Renal pelvis (tissue), 4 donors: ENCODE measurements around the gene SEMA5B. TPM values are rescaled to one million over a fixed set of nuclear protein-coding genes. Genes with fewer than 3 reads are reported as not detected.

Source experiments
- DNase-seq: peaks from one replicate; pipeline ENCODE4 v3.0.0-alpha.2; 2013
- polyA plus RNA-seq, 3 donors: library from polyadenylated mRNA; unstranded; fragments of 120-200 nt; gene quantifications; one replicate each; pipeline ENCODE4 v1.2.1, GENCODE V29; 2013; ENCODE audit not compliant: insufficient read length in 3 of 3

Gene SEMA5B
- polyA plus RNA-seq, 3 donors = 25.2 to 30.7 (median 28.6) TPM

- no peak for DNase-seq
Measured at GRCh38 chr3:122927726-122928125, 99.8 kb downstream of the SEMA5B start.

- no peak for DNase-seq
Measured at GRCh38 chr3:122926811-122927210, 100.8 kb downstream of the SEMA5B start.

GRCh38 chr3:122926322-122926721 lies 101.2 kb downstream of the SEMA5B start:
- DNase-seq = no peak

GRCh38 chr3:122925756-122926155 lies 101.8 kb downstream of the SEMA5B start:
- DNase-seq = no peak

GRCh38 chr3:122924056-122924455 lies 103.5 kb downstream of the SEMA5B start:
- DNase-seq = no peak

GRCh38 chr3:122923611-122924010 lies 104.0 kb downstream of the SEMA5B start:
- no peak for DNase-seq

- DNase-seq = no peak
Measured at GRCh38 chr3:122921791-122922651, 105.5 kb downstream of the SEMA5B start.

GRCh38 chr3:122920986-122921385 lies 106.6 kb downstream of the SEMA5B start:
- DNase-seq = no peak

- DNase-seq = no peak
Measured at GRCh38 chr3:122919291-122919610, 108.3 kb downstream of the SEMA5B start.

GRCh38 chr3:122918576-122919290 lies 108.8 kb downstream of the SEMA5B start:
- no peak for DNase-seq

- DNase-seq = no peak
Measured at GRCh38 chr3:122917412-122917811, 110.2 kb downstream of the SEMA5B start.

GRCh38 chr3:122916580-122916979 lies 111.0 kb downstream of the SEMA5B start:
- no peak for DNase-seq

- no peak for DNase-seq
Measured at GRCh38 chr3:122916084-122916483, 111.5 kb downstream of the SEMA5B start.

- DNase-seq = no peak
Measured at GRCh38 chr3:122915300-122916055, 112.1 kb downstream of the SEMA5B start.

GRCh38 chr3:122913539-122914100 lies 113.9 kb downstream of the SEMA5B start:
- no peak for DNase-seq

- no peak for DNase-seq
Measured at GRCh38 chr3:122912772-122913538, 114.6 kb downstream of the SEMA5B start.

GRCh38 chr3:122911901-122912300 lies 115.7 kb downstream of the SEMA5B start:
- no peak for DNase-seq

GRCh38 chr3:122908251-122908650 lies 119.3 kb downstream of the SEMA5B start:
- no peak for DNase-seq

GRCh38 chr3:122907471-122907870 lies 120.1 kb downstream of the SEMA5B start:
- no peak for DNase-seq

GRCh38 chr3:122903171-122903570 lies 124.4 kb downstream of the SEMA5B start:
- DNase-seq = no peak

- no peak for DNase-seq
Measured at GRCh38 chr3:122902326-122902725, 125.2 kb downstream of the SEMA5B start.
